ENCODE results near the gene ALKBH2.

The ALKBH2 gene

GRCh38 chr12:109113661-109114321 is 20.5 kb upstream of the ALKBH2 start:
- no peak for DNase-seq

- no peak for DNase-seq
Observed at GRCh38 chr12:109112720-109113465, 19.6 kb upstream of the ALKBH2 start.

GRCh38 chr12:109110988-109111495 is 17.8 kb upstream of the ALKBH2 start:
- peak; percentile 73 for DNase-seq

- no peak for DNase-seq
Observed at GRCh38 chr12:109109746-109110350, 16.6 kb upstream of the ALKBH2 start.

GRCh38 chr12:109105176-109105575 is 11.9 kb upstream of the ALKBH2 start:
- DNase-seq: no peak

- DNase-seq: no peak
Observed at GRCh38 chr12:109102491-109102890, 9.2 kb upstream of the ALKBH2 start.

- no peak for DNase-seq
Observed at GRCh38 chr12:109100741-109101140, 7.5 kb upstream of the ALKBH2 start.

GRCh38 chr12:109099431-109100020 is 6.3 kb upstream of the ALKBH2 start:
- no peak for DNase-seq

- DNase-seq: peak; percentile 2
Observed at GRCh38 chr12:109098651-109099050, 5.4 kb upstream of the ALKBH2 start.

GRCh38 chr12:109098183-109098604 is 4.9 kb upstream of the ALKBH2 start:
- peak; percentile 61 for DNase-seq

GRCh38 chr12:109097435-109098182 is 4.3 kb upstream of the ALKBH2 start, which contains the start of gene UNG:
TSS of gene UNG (plus strand) at chr12:109097597. CDS start at chr12:109097680, 83 bp downstream.
- DNase-seq: peak; percentile 97

- no peak for DNase-seq
Observed at GRCh38 chr12:109097140-109097434, 3.8 kb upstream of the ALKBH2 start.

- DNase-seq: peak; percentile 3
Observed at GRCh38 chr12:109092497-109093021, 713 bp downstream of the ALKBH2 start.

- no peak for DNase-seq
Observed at GRCh38 chr12:109089683-109090082, 3.6 kb downstream of the ALKBH2 start.

GRCh38 chr12:109088818-109089217 is 4.5 kb downstream of the ALKBH2 start:
- peak; percentile 9 for DNase-seq

GRCh38 chr12:109087250-109087649 is 6.0 kb downstream of the ALKBH2 start:
- no peak for DNase-seq

- no peak for DNase-seq
Observed at GRCh38 chr12:109085590-109085989, 7.7 kb downstream of the ALKBH2 start.

- DNase-seq: no peak
Observed at GRCh38 chr12:109084425-109084824, 8.8 kb downstream of the ALKBH2 start.

GRCh38 chr12:109082751-109083150 is 10.5 kb downstream of the ALKBH2 start:
- no peak for DNase-seq

- no peak for DNase-seq
Observed at GRCh38 chr12:109074866-109075265, 18.4 kb downstream of the ALKBH2 start.

GRCh38 chr12:109069307-109070271 is 23.7 kb downstream of the ALKBH2 start:
- no peak for DNase-seq

Data from fibroblast of skin of scalp (primary cell).